Measurements from ENCODE around the gene MRPL50. TPM values are rescaled to one million over a fixed set of nuclear protein-coding genes. Genes with fewer than 3 reads are reported as not detected.

MRPL50 gene
- total RNA-seq, 4 donors from 2014 or later: 11.5 to 44.8 (median 23.2) TPM

DNA sequence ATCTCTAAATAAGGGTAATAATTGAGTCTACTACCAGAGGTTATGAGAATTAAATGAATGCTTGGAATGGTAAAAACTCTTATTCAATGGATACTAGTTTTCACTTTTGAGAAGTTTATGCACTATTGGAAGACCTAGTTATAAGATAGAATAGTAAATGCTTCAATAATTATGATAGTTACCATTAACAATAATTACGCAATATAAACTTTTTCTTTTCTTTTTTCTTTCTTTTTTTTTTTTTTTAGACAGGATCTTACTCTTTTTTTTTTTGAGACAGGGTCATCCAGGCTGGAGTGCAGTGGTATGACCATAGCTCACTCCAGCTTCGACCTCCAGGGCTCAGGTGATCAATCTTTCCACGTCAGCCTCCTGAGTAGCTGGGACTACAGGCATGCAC lies 30.5 kb upstream of the MRPL50 start:
- H3K36me3 ChIP-seq: no peaks in the 10 kb centered on the region
- DNase-seq: no peak
- H3K4me3 ChIP-seq: no peak overlapping the region
- no peaks in the 10 kb centered on the region for H3K27me3 ChIP-seq
- no peak overlapping the region for H3K27ac ChIP-seq
- H3K9me3 ChIP-seq: no peaks in the 10 kb centered on the region
- TF ChIP-seq, protein P1, sequence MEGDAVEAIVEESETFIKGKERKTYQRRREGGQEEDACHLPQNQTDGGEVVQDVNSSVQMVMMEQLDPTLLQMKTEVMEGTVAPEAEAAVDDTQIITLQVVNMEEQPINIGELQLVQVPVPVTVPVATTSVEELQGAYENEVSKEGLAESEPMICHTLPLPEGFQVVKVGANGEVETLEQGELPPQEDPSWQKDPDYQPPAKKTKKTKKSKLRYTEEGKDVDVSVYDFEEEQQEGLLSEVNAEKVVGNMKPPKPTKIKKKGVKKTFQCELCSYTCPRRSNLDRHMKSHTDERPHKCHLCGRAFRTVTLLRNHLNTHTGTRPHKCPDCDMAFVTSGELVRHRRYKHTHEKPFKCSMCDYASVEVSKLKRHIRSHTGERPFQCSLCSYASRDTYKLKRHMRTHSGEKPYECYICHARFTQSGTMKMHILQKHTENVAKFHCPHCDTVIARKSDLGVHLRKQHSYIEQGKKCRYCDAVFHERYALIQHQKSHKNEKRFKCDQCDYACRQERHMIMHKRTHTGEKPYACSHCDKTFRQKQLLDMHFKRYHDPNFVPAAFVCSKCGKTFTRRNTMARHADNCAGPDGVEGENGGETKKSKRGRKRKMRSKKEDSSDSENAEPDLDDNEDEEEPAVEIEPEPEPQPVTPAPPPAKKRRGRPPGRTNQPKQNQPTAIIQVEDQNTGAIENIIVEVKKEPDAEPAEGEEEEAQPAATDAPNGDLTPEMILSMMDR (IDR thresholded peaks at IDR 0.05): no peak
- no peak for TF ChIP-seq POLR2A (IDR thresholded peaks at IDR 0.05)
- intact Hi-C loops (cut with DNase I; ENCODE audit: low total_unique reads): no loop called here
- no peaks in the 10 kb centered on the region for H3K4me1 ChIP-seq

DNA sequence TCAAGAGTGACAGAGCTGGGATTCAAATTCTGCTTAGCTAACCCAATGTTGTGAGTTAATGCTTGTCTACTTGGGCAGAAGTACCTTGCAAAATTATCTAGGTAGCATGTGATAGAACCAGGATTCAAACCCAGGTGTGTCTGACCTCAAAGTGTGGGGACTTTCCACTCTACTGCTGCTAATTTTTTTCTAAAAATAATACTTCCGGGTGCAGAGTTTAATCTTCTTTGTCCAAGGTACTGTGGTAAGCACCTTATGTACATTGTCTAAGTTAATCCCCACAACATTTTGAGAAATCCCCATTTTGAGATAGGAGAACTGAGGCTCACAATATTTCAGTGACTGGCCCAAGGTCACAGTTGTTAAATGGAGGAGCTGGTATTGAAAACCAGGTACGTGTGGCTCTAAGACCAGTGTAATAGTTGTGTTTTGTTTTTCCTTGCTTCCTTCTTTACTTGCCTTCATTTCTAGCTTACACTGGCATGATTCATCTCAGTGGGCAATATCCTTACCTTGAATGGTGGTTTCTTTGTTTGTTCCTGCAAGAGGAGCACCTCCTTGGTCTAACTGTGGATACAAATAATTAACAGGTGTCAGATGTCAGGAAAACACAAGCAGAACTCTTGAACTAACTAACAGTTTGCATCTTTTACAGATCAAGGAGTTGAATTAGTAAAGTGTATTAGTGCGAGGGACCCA lies 29.7 kb upstream of the MRPL50 start:
- no peaks in the 10 kb centered on the region for H3K9me3 ChIP-seq
- H3K4me3 ChIP-seq: no peak overlapping the region
- intact Hi-C loops (cut with DNase I; ENCODE audit: low total_unique reads): no loop called here
- no peak for DNase-seq
- no peaks in the 10 kb centered on the region for H3K27me3 ChIP-seq
- H3K27ac ChIP-seq: no peak overlapping the region
- H3K36me3 ChIP-seq: no peaks in the 10 kb centered on the region
- no peak for TF ChIP-seq POLR2A (IDR thresholded peaks at IDR 0.05)
- TF ChIP-seq, protein P1 (IDR thresholded peaks at IDR 0.05): no peak
- no peaks in the 10 kb centered on the region for H3K4me1 ChIP-seq

DNA sequence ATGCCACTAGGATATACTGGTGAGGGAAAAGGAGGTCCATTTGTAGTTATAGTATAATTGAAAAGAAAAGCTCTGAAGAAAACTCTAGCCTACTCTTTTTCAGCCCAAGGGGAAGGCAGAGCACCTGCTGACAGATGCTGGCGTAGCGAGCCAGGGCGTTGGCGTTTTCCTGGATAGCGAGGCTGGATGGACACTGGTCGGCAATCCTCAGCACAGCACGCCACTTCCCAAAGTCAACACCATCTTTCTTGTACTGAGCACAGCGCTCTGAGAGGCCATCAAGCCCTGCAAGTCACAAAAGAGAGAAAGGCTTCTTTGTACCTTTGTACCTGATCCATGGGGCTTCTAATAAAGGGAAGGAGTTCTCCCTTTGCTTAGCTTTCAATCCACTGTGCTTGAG lies 28.9 kb upstream of the MRPL50 start:
- H3K9me3 ChIP-seq: no peaks in the 10 kb centered on the region
- TF ChIP-seq, protein P1 (IDR thresholded peaks at IDR 0.05): no peak
- no peak for TF ChIP-seq POLR2A (IDR thresholded peaks at IDR 0.05)
- H3K36me3 ChIP-seq: no peaks in the 10 kb centered on the region
- no peaks in the 10 kb centered on the region for H3K4me1 ChIP-seq
- no peak overlapping the region for H3K27ac ChIP-seq
- DNase-seq: no peak
- intact Hi-C loops (cut with DNase I; ENCODE audit: low total_unique reads): no loop called here
- no peak overlapping the region for H3K4me3 ChIP-seq
- H3K27me3 ChIP-seq: no peaks in the 10 kb centered on the region

DNA sequence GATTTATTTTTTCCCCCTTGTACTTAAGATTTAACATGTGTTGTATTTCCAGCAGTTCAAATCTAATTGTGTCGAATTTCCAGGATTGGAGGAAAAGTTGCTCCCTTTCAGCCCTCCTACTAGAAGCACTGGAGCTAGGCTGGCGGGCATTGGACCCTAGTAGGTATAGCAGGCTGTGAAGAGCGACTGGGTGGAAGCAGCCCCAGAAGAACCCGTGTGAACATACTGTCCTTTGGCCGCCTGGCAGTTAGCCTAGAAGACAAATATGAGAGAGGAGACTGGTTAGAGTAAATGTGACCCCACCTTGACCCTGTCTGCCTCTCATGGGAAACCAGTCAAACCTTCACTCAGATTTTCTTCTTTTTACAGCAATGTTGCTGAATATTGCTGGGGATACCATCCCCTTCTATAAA lies 23.2 kb upstream of the MRPL50 start:
- H3K4me1 ChIP-seq: no peaks in the 10 kb centered on the region
- intact Hi-C loops (cut with DNase I; ENCODE audit: low total_unique reads): no loop called here
- no peaks in the 10 kb centered on the region for H3K27me3 ChIP-seq
- TF ChIP-seq, protein P1 (IDR thresholded peaks at IDR 0.05): no peak
- TF ChIP-seq POLR2A (IDR thresholded peaks at IDR 0.05): no peak
- peaks cover 0 to 7% of the 10 kb centered on the region in 2 donors for H3K9me3 ChIP-seq
- no peaks in the 10 kb centered on the region for H3K36me3 ChIP-seq
- no peak overlapping the region for H3K4me3 ChIP-seq
- no peak overlapping the region for H3K27ac ChIP-seq
- DNase-seq: no peak

DNA sequence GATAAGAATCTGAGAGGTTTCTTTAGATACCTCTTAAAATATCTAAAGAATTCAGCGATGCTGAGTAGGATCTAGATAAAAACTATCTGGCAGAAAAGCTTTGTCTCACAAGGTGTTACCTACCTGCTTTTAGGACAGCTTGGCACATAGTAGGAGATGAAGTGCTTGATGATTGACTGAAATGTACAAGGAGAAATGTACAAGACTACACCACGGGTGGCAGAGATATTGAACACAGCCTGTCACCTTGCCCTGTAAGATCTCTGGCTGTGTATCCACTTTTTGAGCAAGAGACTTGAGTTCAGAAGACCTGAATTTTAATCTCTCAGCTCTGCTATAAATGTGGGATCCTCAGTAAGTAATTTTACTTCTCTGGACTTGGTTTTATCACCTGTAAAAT lies 21.4 kb upstream of the MRPL50 start:
- Histone ChIP-seq H3K9me3 (peaks cover 0 to 9% of the 10 kb centered on the region in 2 donors), H3K27ac (no peak overlapping the region), H3K4me1 (no peaks in the 10 kb centered on the region), H3K27me3 (no peaks in the 10 kb centered on the region), H3K4me3 (no peak overlapping the region), H3K36me3 (no peaks in the 10 kb centered on the region)
- intact Hi-C loops (cut with DNase I; ENCODE audit: low total_unique reads): no loop called here
- no peak for TF ChIP-seq POLR2A (IDR thresholded peaks at IDR 0.05)
- TF ChIP-seq, protein P1 (IDR thresholded peaks at IDR 0.05): no peak
- DNase-seq: no peak

Measured in uterus (tissue), 4 donors.